ENCODE measurements around the gene CPXM1. TPM values are rescaled to one million over a fixed set of nuclear protein-coding genes. Genes with fewer than 3 reads are reported as not detected.
"Not testable (repeated sequence)": the region's sequence is repeated elsewhere in the genome, so short reads cannot be mapped to it uniquely, and the experiment has no call there.

Gene CPXM1
- polyA plus RNA-seq, 1 donor = 28.6 TPM

- no peak overlapping the region for H3K4me3 ChIP-seq (ENCODE audit: low read length)
- DNase-seq = no peak
- no peak overlapping the region for H3K27ac ChIP-seq (ENCODE audit: low read length)
- peaks cover 6% of the 10 kb centered on the region for H3K36me3 ChIP-seq (ENCODE audit: control insufficient read depth, insufficient read depth, low read length)
- no peaks in the 10 kb centered on the region for H3K4me1 ChIP-seq (ENCODE audit: control insufficient read depth, insufficient read depth, low read length)
- no peaks in the 10 kb centered on the region for H3K9me3 ChIP-seq (ENCODE audit: control insufficient read depth, low read depth, low read length)
- WGBS (ENCODE audit: insufficient coverage, low lambda C conversion rate) = no CpG with 5 or more reads among the region's 23 CpGs
- H3K27me3 ChIP-seq (ENCODE audit: control insufficient read depth, insufficient read depth, low read length) = peaks cover 26% of the 10 kb centered on the region
These were observed 6.2 kb downstream of the CPXM1 start for GRCh38 chr20:2794202-2794748.

DNA sequence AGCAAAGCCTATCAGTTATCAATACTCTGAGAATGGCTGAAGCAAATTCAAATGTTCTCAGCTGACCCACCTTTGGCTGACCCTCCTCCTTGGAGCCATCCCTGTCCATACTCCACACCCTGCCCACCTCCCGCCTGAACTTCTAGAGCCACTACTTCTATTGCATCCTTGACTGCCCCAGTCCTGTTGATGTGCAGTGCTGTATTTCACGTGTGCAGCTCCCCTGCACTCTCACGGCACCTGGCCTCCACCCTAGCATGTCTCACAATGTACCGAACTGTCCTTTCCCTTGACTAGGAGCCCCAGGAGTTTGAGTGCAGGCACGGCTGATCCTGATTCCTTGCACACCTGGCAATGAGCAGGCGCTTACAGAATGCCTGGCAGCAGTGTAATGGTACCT, 7.0 kb downstream of the CPXM1 start:
- no peaks in the 10 kb centered on the region for H3K9me3 ChIP-seq (ENCODE audit: control insufficient read depth, low read depth, low read length)
- H3K36me3 ChIP-seq (ENCODE audit: control insufficient read depth, insufficient read depth, low read length) = peaks cover 6% of the 10 kb centered on the region
- no peaks in the 10 kb centered on the region for H3K4me1 ChIP-seq (ENCODE audit: control insufficient read depth, insufficient read depth, low read length)
- peaks cover 18% of the 10 kb centered on the region for H3K27me3 ChIP-seq (ENCODE audit: control insufficient read depth, insufficient read depth, low read length)
- no peak overlapping the region for H3K27ac ChIP-seq (ENCODE audit: low read length)
- no CpG with 5 or more reads among the region's 6 CpGs for WGBS (ENCODE audit: insufficient coverage, low lambda C conversion rate)
- H3K4me3 ChIP-seq (ENCODE audit: low read length) = no peak overlapping the region
- no peak for DNase-seq

DNA sequence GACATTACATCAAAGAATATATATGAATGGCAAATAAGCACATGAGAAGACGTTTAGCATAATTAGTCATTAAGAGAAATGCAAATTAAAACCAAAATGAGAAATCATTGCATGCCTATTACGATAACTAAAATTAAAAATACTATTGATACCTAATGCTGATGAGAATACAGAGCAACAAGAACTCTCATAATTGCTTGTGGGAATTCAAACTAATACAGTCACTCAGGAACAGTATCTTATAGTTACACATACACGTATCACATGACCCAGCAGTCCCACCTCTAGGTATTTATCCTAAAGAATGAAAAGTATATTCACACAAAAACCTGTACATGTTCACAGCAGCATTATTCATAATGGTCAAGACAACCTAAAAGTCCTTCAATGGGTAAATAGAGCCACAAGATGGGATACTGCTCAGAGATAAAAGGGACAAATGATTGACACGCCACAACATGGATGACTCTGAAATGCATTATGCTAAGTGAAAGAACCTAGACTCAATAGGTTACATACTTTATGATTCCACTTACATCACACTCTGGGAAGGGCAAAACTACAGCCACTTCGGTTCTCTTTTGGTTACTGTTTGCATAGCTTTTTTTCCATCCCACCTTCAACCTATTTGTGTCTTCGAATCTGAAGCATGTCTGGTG, 16.4 kb downstream of the CPXM1 start:
- no peak overlapping the region for H3K4me3 ChIP-seq (ENCODE audit: low read length)
- peaks cover 5% of the 10 kb centered on the region for H3K27me3 ChIP-seq (ENCODE audit: control insufficient read depth, insufficient read depth, low read length)
- H3K4me1 ChIP-seq (ENCODE audit: control insufficient read depth, insufficient read depth, low read length) = no peaks in the 10 kb centered on the region
- DNase-seq = no peak
- H3K9me3 ChIP-seq (ENCODE audit: control insufficient read depth, low read depth, low read length) = no peaks in the 10 kb centered on the region
- WGBS (ENCODE audit: insufficient coverage, low lambda C conversion rate) = 87% methylated on average over 5 of the region's 6 CpGs
- H3K27ac ChIP-seq (ENCODE audit: low read length) = no peak overlapping the region
- no peaks in the 10 kb centered on the region for H3K36me3 ChIP-seq (ENCODE audit: control insufficient read depth, insufficient read depth, low read length)

- H3K4me1 ChIP-seq (ENCODE audit: control insufficient read depth, insufficient read depth, low read length) = no peaks in the 10 kb centered on the region
- H3K9me3 ChIP-seq (ENCODE audit: control insufficient read depth, low read depth, low read length) = no peaks in the 10 kb centered on the region
- H3K27ac ChIP-seq (ENCODE audit: low read length) = no peak overlapping the region
- no peak for DNase-seq
- H3K27me3 ChIP-seq (ENCODE audit: control insufficient read depth, insufficient read depth, low read length) = peaks cover 5% of the 10 kb centered on the region
- no peaks in the 10 kb centered on the region for H3K36me3 ChIP-seq (ENCODE audit: control insufficient read depth, insufficient read depth, low read length)
- 63% methylated on average over 2 of the region's 3 CpGs for WGBS (ENCODE audit: insufficient coverage, low lambda C conversion rate)
- H3K4me3 ChIP-seq (ENCODE audit: low read length) = no peak overlapping the region
These were observed 19.5 kb downstream of the CPXM1 start for GRCh38 chr20:2780948-2781347.

- Histone ChIP-seq H3K27ac (ENCODE audit: low read length) (no peak overlapping the region), H3K4me1 (ENCODE audit: control insufficient read depth, insufficient read depth, low read length) (no peaks in the 10 kb centered on the region), H3K4me3 (ENCODE audit: low read length) (no peak overlapping the region), H3K9me3 (ENCODE audit: control insufficient read depth, low read depth, low read length) (no peaks in the 10 kb centered on the region), H3K27me3 (ENCODE audit: control insufficient read depth, insufficient read depth, low read length) (peaks cover 5% of the 10 kb centered on the region), H3K36me3 (ENCODE audit: control insufficient read depth, insufficient read depth, low read length) (no peaks in the 10 kb centered on the region)
- WGBS (ENCODE audit: insufficient coverage, low lambda C conversion rate) = 80% methylated on average over 1 of the region's 10 CpGs
- DNase-seq = no peak
These were observed 21.7 kb downstream of the CPXM1 start for GRCh38 chr20:2778602-2779321.

DNA sequence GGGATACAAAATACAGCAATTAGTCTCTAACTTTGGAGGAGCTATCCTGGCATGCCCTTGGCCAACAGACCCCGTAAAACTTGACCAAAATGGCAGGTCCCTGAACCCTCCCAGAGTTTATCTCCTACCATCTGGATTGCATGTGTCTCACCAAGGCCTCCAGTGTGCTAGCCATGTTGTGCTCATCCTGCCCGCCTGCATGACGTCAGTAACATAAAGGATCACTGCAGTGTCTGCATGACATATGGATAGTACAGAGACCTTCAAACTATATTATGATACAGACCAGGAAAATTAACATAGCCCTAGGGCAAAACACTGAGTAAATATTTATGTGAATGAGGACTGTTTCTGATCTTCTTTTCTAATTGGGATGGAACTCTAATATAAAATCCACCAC, 25.3 kb downstream of the CPXM1 start:
- Histone ChIP-seq H3K27me3 (ENCODE audit: control insufficient read depth, insufficient read depth, low read length) (no peaks in the 10 kb centered on the region), H3K27ac (ENCODE audit: low read length) (no peak overlapping the region), H3K4me3 (ENCODE audit: low read length) (no peak overlapping the region), H3K4me1 (ENCODE audit: control insufficient read depth, insufficient read depth, low read length) (no peaks in the 10 kb centered on the region), H3K9me3 (ENCODE audit: control insufficient read depth, low read depth, low read length) (no peaks in the 10 kb centered on the region), H3K36me3 (ENCODE audit: control insufficient read depth, insufficient read depth, low read length) (no peaks in the 10 kb centered on the region)
- DNase-seq = no peak
- no CpG with 5 or more reads among the region's 3 CpGs for WGBS (ENCODE audit: insufficient coverage, low lambda C conversion rate)

- no peaks in the 10 kb centered on the region for H3K36me3 ChIP-seq (ENCODE audit: control insufficient read depth, insufficient read depth, low read length)
- H3K4me1 ChIP-seq (ENCODE audit: control insufficient read depth, insufficient read depth, low read length) = no peaks in the 10 kb centered on the region
- no peaks in the 10 kb centered on the region for H3K9me3 ChIP-seq (ENCODE audit: control insufficient read depth, low read depth, low read length)
- DNase-seq = no peak
- H3K27ac ChIP-seq (ENCODE audit: low read length) = no peak overlapping the region
- H3K27me3 ChIP-seq (ENCODE audit: control insufficient read depth, insufficient read depth, low read length) = no peaks in the 10 kb centered on the region
- no peak overlapping the region for H3K4me3 ChIP-seq (ENCODE audit: low read length)
- 100% methylated on average over 1 of the region's 9 CpGs for WGBS (ENCODE audit: insufficient coverage, low lambda C conversion rate)
These were observed 26.6 kb downstream of the CPXM1 start for GRCh38 chr20:2773812-2774211.

GRCh38 chr20:2771631-2772080, 28.8 kb downstream of the CPXM1 start:
- no peak overlapping the region for H3K4me3 ChIP-seq (ENCODE audit: low read length)
- H3K9me3 ChIP-seq (ENCODE audit: control insufficient read depth, low read depth, low read length) = no peaks in the 10 kb centered on the region
- H3K4me1 ChIP-seq (ENCODE audit: control insufficient read depth, insufficient read depth, low read length) = no peaks in the 10 kb centered on the region
- DNase-seq = no peak
- no CpG with 5 or more reads among the region's 12 CpGs for WGBS (ENCODE audit: insufficient coverage, low lambda C conversion rate)
- H3K36me3 ChIP-seq (ENCODE audit: control insufficient read depth, insufficient read depth, low read length) = no peaks in the 10 kb centered on the region
- H3K27ac ChIP-seq (ENCODE audit: low read length) = no peak overlapping the region
- peaks cover 10% of the 10 kb centered on the region for H3K27me3 ChIP-seq (ENCODE audit: control insufficient read depth, insufficient read depth, low read length)

DNA sequence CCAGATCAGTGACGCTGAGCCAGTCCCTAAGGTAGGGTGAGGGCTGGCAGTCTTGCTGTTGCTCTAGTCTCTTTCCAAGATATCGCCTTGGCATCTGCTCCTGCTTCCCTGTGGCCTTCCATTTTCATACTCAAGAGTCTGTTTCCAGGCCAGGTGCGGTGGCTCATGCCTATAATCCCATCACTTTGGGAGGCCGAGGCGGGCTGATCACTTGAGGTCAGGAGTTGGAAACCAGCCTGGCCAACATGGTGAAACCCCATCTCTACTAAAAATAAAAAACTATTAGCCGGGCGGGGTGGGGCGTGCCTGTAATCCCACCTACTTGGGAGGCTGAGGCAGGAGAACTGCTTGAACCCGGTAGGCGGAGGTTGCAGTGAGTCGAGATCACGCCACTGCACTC, 30.3 kb downstream of the CPXM1 start:
- no CpG with 5 or more reads among the region's 12 CpGs for WGBS (ENCODE audit: insufficient coverage, low lambda C conversion rate)
- H3K4me3 ChIP-seq (ENCODE audit: low read length); H3K9me3 ChIP-seq (ENCODE audit: control insufficient read depth, low read depth, low read length); H3K27ac ChIP-seq (ENCODE audit: low read length); H3K36me3 ChIP-seq (ENCODE audit: control insufficient read depth, insufficient read depth, low read length); H3K4me1 ChIP-seq (ENCODE audit: control insufficient read depth, insufficient read depth, low read length); H3K27me3 ChIP-seq (ENCODE audit: control insufficient read depth, insufficient read depth, low read length); DNase-seq: not testable (repeated sequence)

DNA sequence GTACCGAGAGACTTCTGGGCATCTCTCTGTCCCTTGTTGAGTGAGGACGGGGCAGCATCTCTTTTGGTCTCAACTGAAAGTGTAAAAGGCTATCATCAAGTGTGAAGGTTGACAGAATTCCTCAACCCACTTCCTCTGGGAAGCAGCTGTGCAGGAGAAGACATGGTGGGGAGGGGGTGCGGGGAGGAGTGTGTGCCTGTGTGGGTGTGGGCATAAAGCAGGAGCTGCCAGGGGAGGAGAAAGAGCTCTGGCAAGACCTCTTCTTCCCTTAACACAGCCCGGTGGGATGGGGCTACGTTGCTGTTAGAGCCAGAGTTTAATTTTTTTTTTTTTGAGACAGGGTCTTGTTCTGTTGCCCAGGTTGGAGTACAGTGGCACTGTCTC, 31.8 kb downstream of the CPXM1 start:
- H3K27me3 ChIP-seq (ENCODE audit: control insufficient read depth, insufficient read depth, low read length) = peaks cover 16% of the 10 kb centered on the region
- WGBS (ENCODE audit: insufficient coverage, low lambda C conversion rate) = no CpG with 5 or more reads among the region's 5 CpGs
- H3K27ac ChIP-seq (ENCODE audit: low read length) = no peak overlapping the region

More for the DNA sequence above, 31.8 kb downstream of the CPXM1 start:
- H3K4me3 ChIP-seq (ENCODE audit: low read length) = no peak overlapping the region
- no peaks in the 10 kb centered on the region for H3K9me3 ChIP-seq (ENCODE audit: control insufficient read depth, low read depth, low read length)
- DNase-seq = no peak
- no peaks in the 10 kb centered on the region for H3K4me1 ChIP-seq (ENCODE audit: control insufficient read depth, insufficient read depth, low read length)
- no peaks in the 10 kb centered on the region for H3K36me3 ChIP-seq (ENCODE audit: control insufficient read depth, insufficient read depth, low read length)

Data from large intestine (tissue), 3 donors.